Stimulated activated CD8-positive, alpha-beta memory T cell treated with anti-CD3 and anti-CD28 coated beads, Interleukin-12 subunit alpha, Interleukin-12 subunit beta, amount 100 ng/mL, for 4 hours (primary cell): ENCODE results near the gene NMRAL1.
A peak's percentile ranks its signal among the peaks of the same experiment; 100 is the strongest.

ENCODE experiments used
- DNase-seq: peaks from one replicate; pipeline ENCODE4 v3.0.0-alpha.2; 2020; ENCODE audit warnings: low read depth

Gene NMRAL1

GRCh38 chr16:4505356-4506147, 31.1 kb upstream of the NMRAL1 start:
- peak; percentile 44 for DNase-seq

GRCh38 chr16:4501071-4501478, 26.6 kb upstream of the NMRAL1 start:
- no peak for DNase-seq

- DNase-seq: no peak
These were observed 25.8 kb upstream of the NMRAL1 start for GRCh38 chr16:4500272-4500671.

DNA sequence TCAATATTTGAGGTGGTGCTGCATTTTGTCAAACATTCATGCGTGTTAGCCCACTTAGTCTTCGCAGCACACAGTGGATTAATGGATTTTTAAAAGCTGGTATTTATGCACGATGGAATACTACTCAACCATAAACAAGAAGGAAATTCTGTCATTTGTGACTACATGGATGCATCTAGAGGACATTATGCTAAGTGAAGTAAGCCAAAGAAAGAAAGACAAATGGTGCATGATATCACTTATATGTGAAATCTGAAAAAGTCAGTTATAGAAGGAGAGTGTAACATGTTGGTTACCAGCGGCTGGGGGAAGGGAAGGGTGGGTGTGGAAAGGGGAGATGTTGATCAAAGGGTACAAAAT, 24.8 kb upstream of the NMRAL1 start:
- no peak for DNase-seq

DNA sequence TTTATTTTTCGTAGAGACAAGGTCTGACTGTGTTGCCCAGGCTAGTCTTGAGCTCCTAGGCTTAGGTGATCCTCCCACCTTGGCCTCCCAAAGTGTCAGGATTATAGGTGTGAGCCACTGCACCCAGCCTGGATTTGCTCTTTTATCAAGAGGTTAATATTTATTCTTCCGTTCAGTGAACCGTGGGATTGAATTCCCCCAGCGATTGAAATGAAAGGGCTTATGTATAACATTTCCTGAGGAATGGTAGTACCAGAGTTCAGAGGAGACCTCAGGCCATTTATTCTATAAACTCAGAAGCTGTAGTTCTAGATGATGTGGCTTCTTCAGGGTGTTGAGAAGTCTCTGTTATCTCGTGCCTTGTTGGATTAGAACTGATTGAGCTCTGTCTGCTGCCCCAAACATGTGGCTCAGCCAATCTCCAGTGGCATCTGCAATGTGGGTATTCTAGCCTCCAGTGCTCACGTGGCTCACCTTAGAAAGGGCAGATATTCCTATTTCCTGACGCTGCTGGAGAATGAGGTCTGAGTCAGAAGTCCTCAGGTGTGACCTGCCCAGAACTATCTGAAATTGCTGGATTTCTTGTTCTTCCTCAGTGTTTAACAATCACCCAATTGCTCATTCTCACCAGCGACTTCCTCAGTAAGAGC, 24.2 kb upstream of the NMRAL1 start:
- no peak for DNase-seq

DNA sequence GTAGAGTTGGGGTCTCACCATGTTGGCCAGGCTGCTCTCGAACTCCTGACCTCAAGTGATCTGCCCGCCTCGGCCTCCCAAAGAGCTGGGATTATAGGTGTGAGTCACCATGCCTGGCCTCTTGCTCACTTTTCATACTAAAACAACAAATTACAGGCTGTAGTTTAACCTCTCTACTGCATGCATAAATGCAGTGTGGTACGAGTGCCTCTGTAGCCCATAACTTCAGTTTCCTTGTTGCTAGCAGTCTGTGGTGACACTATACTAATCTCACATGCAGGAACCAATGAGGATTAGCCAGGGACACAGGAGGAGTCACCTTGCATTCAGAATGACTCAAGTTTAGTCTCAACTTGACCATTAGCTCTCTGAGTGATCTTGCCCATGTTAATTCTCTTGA, 21.9 kb upstream of the NMRAL1 start:
- no peak for DNase-seq

GRCh38 chr16:4495766-4496165, 21.3 kb upstream of the NMRAL1 start:
- DNase-seq: no peak

GRCh38 chr16:4494746-4495490, 20.5 kb upstream of the NMRAL1 start:
- DNase-seq: no peak

- DNase-seq: no peak
These were observed 17.5 kb upstream of the NMRAL1 start for GRCh38 chr16:4491898-4492297.

DNA sequence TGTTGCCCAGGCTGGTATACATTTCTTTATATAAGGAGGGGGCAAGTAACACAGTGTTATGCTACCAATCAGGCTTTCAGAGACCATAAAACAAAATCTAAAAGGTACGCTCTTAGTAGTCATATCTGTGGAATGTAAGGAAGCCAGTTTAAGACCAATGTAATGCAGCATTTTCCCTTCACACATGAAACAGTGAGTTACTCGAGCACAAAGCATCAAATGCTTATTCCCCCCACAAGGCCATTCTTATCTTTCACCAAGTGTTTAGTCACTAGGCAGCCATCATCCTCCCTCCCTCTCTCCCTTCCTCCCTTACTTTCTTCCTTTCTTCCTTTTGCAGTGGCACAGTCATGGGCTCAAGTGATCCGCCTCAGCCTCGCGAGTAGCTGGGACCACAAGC, 14.6 kb upstream of the NMRAL1 start:
- DNase-seq: no peak

- no peak for DNase-seq
These were observed 14.1 kb upstream of the NMRAL1 start for GRCh38 chr16:4488499-4488967.

- no peak for DNase-seq
These were observed 13.6 kb upstream of the NMRAL1 start for GRCh38 chr16:4487955-4488498.

GRCh38 chr16:4486126-4486893, 11.9 kb upstream of the NMRAL1 start:
- no peak for DNase-seq

DNA sequence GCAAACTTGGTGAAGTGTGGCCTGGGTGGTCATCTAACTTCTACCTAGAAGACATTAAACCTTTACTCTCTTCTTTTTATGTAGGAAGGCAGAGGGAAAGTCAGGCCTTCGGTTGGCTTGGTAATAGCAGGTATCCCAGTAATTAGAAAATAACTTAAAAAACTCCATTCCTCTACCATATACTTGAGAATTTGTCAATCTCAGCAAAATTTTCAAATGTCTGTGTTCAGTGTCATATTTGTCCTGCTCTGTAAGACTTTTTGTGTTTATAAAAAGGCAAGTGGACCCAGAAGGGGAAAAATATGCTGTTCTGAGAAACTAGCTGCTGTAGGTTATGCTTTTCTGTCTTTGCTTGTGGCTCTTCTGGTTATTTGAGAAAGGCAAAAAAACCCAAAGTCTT, 7.5 kb upstream of the NMRAL1 start:
- no peak for DNase-seq

- DNase-seq: no peak
These were observed 7.1 kb upstream of the NMRAL1 start for GRCh38 chr16:4481526-4481925.

GRCh38 chr16:4477966-4478365, 3.5 kb upstream of the NMRAL1 start:
- no peak for DNase-seq

GRCh38 chr16:4475880-4476788, 1.7 kb upstream of the NMRAL1 start, which contains the start of gene HMOX2:
Gene HMOX2 (plus strand): TSS chr16:4476398. CDS start chr16:4505525, 29,127 bp downstream.
- peak; percentile 92 for DNase-seq

- DNase-seq: no peak
These were observed 1.5 kb downstream of the NMRAL1 start for GRCh38 chr16:4472880-4473279.

DNA sequence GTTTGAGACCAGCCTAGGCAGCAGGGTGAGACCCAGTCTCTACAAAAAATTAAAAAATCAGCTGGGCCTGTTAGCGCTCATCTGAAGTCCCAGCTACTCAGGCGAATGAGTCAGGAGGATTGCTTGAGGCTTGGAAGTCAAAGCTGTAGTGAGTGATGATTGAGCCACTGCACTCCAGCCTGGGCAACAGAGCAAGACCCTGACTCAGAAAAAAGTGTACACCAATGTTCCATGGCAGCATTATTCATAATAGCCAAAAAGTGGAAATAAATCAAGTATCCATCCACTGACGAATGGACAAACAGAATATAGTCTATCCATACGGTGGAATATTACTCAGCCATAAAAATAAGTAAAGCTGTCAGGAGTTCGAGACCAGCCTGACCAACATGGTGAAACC, 2.6 kb downstream of the NMRAL1 start:
- DNase-seq: no peak

- DNase-seq: no peak
These were observed 5.5 kb downstream of the NMRAL1 start for GRCh38 chr16:4468972-4469371.

- DNase-seq: no peak
These were observed 6.5 kb downstream of the NMRAL1 start for GRCh38 chr16:4467916-4468315.
